MM.1S (cell line): ENCODE data around the gene PTPRD.

Experiments
- DNase-seq: peaks from one replicate; pipeline ENCODE4 v3.0.0-alpha.2; 2015
- H2AFZ ChIP-seq: fragments of 300-600 bp; sonication (generic); 2 replicates; pipeline ENCODE4 v1.6.0; 2016; ENCODE audit warnings: antibody characterized with exemption, low read length
- H3F3A ChIP-seq: fragments of 300-600 bp; sonication (generic); 2 replicates; pipeline ENCODE4 v1.6.1; 2016; ENCODE audit warnings: mild to moderate bottlenecking, antibody characterized with exemption, low read length, moderate library complexity, mixed read lengths; ENCODE audit not compliant: insufficient read depth
- H3K27ac ChIP-seq: fragments of 300-600 bp; sonication (generic); 2 replicates; pipeline ENCODE4 v1.5.1; 2016; ENCODE audit warnings: mild to moderate bottlenecking, low read length
- H3K27me3 ChIP-seq: fragments of 300-600 bp; sonication (generic); replicated peaks from 2 replicates; pipeline ENCODE4 v1.6.0; 2016; ENCODE audit warnings: low read length; ENCODE audit not compliant: insufficient read depth
- H3K36me3 ChIP-seq: fragments of 300-600 bp; sonication (generic); replicated peaks from 2 replicates; pipeline ENCODE4 v1.6.1; 2016; ENCODE audit warnings: mild to moderate bottlenecking, low read length, mixed read lengths; ENCODE audit not compliant: insufficient read depth
- H3K4me1 ChIP-seq: fragments of 300-600 bp; sonication (generic); 2 replicates; pipeline ENCODE4 v1.6.1; 2016; ENCODE audit warnings: low read length, mixed read lengths
- H3K4me2 ChIP-seq: fragments of 300-600 bp; sonication (generic); 2 replicates; pipeline ENCODE4 v1.6.0; 2016; ENCODE audit warnings: low read depth, low read length
- H3K4me3 ChIP-seq: fragments of 300-600 bp; sonication (generic); 2 replicates; pipeline ENCODE4 v1.5.1; 2016; ENCODE audit warnings: low read length, mixed read lengths
- H3K79me2 ChIP-seq: fragments of 300-600 bp; sonication (generic); 2 replicates; pipeline ENCODE4 v1.6.1; 2016; ENCODE audit warnings: mixed run types, low read length, mixed read lengths
- H3K9ac ChIP-seq: fragments of 300-600 bp; sonication (generic); 2 replicates; pipeline ENCODE4 v1.6.1; 2016; ENCODE audit warnings: low read length, mixed read lengths
- H3K9me2 ChIP-seq: fragments of 300-600 bp; sonication (generic); replicated peaks from 2 replicates; pipeline ENCODE4 v1.6.1; 2016; ENCODE audit warnings: mild to moderate bottlenecking, low read length, mixed read lengths; ENCODE audit not compliant: insufficient read depth
- H3K9me3 ChIP-seq: fragments of 300-600 bp; sonication (generic); replicated peaks from 2 replicates; pipeline ENCODE4 v1.6.1; 2016; ENCODE audit warnings: mild to moderate bottlenecking, low read length, mixed read lengths; ENCODE audit not compliant: insufficient read depth
- H4K20me1 ChIP-seq: fragments of 300-600 bp; sonication (generic); 2 replicates; pipeline ENCODE4 v1.6.1; 2016; ENCODE audit warnings: mild to moderate bottlenecking, low read length, moderate library complexity, mixed read lengths; ENCODE audit not compliant: insufficient read depth
- CTCF ChIP-seq: fragments of 300-600 bp; sonication (generic); IDR thresholded peaks from 2 replicates; pipeline ENCODE4 v1.5.1; 2016; ENCODE audit warnings: antibody characterized with exemption, low read length, mixed read lengths
- EZH2 ChIP-seq: fragments of 300-600 bp; sonication (generic); optimal IDR thresholded peaks from 2 replicates; pipeline ENCODE3; 2017; ENCODE audit warnings: low read depth, mild to moderate bottlenecking, antibody characterized with exemption, low read length, mixed read lengths
- EZH2phosphoT487 ChIP-seq: fragments of 300-600 bp; sonication (generic); IDR thresholded peaks from 2 replicates; pipeline ENCODE4 v1.6.1; 2018; ENCODE audit warnings: antibody characterized with exemption, low read length

Gene PTPRD

DNA sequence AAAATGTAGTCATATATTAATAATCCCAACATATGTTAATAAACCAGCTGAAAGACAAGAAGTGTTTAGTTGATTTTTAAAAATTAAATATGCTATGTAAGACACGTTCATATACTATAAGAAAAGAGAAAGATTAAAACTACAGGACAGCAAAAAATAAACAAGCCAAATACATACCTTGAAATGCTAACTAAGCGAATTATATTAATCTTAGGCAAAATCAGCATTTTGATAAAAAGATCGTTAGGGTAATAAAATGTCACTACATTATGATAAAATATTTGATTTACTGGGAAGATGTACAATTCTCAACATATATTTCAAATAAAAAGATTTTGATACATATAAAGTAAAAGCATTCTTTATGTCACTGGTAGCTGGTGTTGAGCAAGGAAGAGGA is 938.3 kb downstream of the PTPRD start:
- no peaks in the 10 kb centered on the region for H3F3A ChIP-seq
- no peaks in the 10 kb centered on the region for H3K79me2 ChIP-seq
- H4K20me1 ChIP-seq = no peaks in the 10 kb centered on the region
- H2AFZ ChIP-seq = no peak overlapping the region
- no peaks in the 10 kb centered on the region for H3K9me3 ChIP-seq
- DNase-seq = no peak
- no peaks in the 10 kb centered on the region; the same call in 1 of the 2 replicates for H3K36me3 ChIP-seq
- no peak overlapping the region for H3K9ac ChIP-seq
- TF ChIP-seq CTCF (no peak), EZH2phosphoT487 (no peak), EZH2 (no peak)
- H3K4me1 ChIP-seq = no peaks in the 10 kb centered on the region
- no peak overlapping the region for H3K4me3 ChIP-seq
- H3K9me2 ChIP-seq = no peaks in the 10 kb centered on the region
- no peak overlapping the region for H3K27ac ChIP-seq
- H3K4me2 ChIP-seq = no peak overlapping the region
- H3K27me3 ChIP-seq = no peaks in the 10 kb centered on the region

GRCh38 chr9:9670454-9670853 is 942.3 kb downstream of the PTPRD start:
- H2AFZ ChIP-seq = no peak overlapping the region
- DNase-seq = no peak
- H3K79me2 ChIP-seq = no peaks in the 10 kb centered on the region
- H3K36me3 ChIP-seq = no peaks in the 10 kb centered on the region; the same call in 1 of the 2 replicates
- H3K4me3 ChIP-seq = no peak overlapping the region
- TF ChIP-seq CTCF = no peak
- TF ChIP-seq EZH2 = no peak
- no peak for TF ChIP-seq EZH2phosphoT487
- H3K27me3 ChIP-seq = no peaks in the 10 kb centered on the region
- no peak overlapping the region for H3K4me2 ChIP-seq
- no peak overlapping the region for H3K9ac ChIP-seq
- no peaks in the 10 kb centered on the region for H3F3A ChIP-seq
- no peak overlapping the region for H3K27ac ChIP-seq
- H3K9me2 ChIP-seq = no peaks in the 10 kb centered on the region
- no peaks in the 10 kb centered on the region for H3K4me1 ChIP-seq
- no peaks in the 10 kb centered on the region for H4K20me1 ChIP-seq
- H3K9me3 ChIP-seq = no peaks in the 10 kb centered on the region

GRCh38 chr9:9645006-9645405 is 967.8 kb downstream of the PTPRD start:
- no peak for DNase-seq
- no peak overlapping the region for H2AFZ ChIP-seq

More at GRCh38 chr9:9645006-9645405, 967.8 kb downstream of the PTPRD start:
- Histone ChIP-seq H3K4me2 (no peak overlapping the region), H3K4me1 (peaks cover 8% of the 10 kb centered on the region; the same call in 1 of the 2 replicates), H3K27me3 (no peaks in the 10 kb centered on the region), H3K9me3 (no peaks in the 10 kb centered on the region), H3K79me2 (no peaks in the 10 kb centered on the region), H3K27ac (no peak overlapping the region), H3K9me2 (no peaks in the 10 kb centered on the region), H3F3A (no peaks in the 10 kb centered on the region), H3K36me3 (no peaks in the 10 kb centered on the region), H3K4me3 (no peak overlapping the region), H3K9ac (no peak overlapping the region), H4K20me1 (no peaks in the 10 kb centered on the region)
- TF ChIP-seq EZH2 = no peak
- TF ChIP-seq CTCF = no peak
- TF ChIP-seq EZH2phosphoT487 = no peak
